SK-N-SH (cell line): Measurements from ENCODE around the gene RNU4-1. TPM values are rescaled to one million over a fixed set of nuclear protein-coding genes. Genes with fewer than 3 reads are reported as not detected.

Source experiments
- CTCF ChIA-PET: fragments of 300-600, 350-600 bp; formaldehyde crosslinking; extraction: SDS; loops from one replicate; lab custom pipeline; 2021; lab: Yijun Ruan, JAX
- POLR2A ChIA-PET: fragments of 350-600 bp; sonication (Branson Sonifier 250); formaldehyde crosslinking; extraction: SDS; loops from one replicate; lab custom pipeline; 2020; ENCODE audit warnings: antibody characterized with exemption, inconsistent platforms; lab: Yijun Ruan, JAX
- DNase-seq: peaks from one replicate; pipeline ENCODE4 v3.0.0; 2012
- H2AFZ ChIP-seq: fragments of 200-600 bp; sonication (generic); 2 replicates; pipeline ENCODE4 v1.8.1; 2016; ENCODE audit warnings: antibody characterized with exemption, mild to moderate bottlenecking, low read depth
- H3F3A ChIP-seq: fragments of 200-600 bp; sonication (generic); replicated peaks from 2 replicates; pipeline ENCODE3; 2016; ENCODE audit warnings: antibody characterized with exemption, mild to moderate bottlenecking; ENCODE audit not compliant: insufficient read depth
- H3K27ac ChIP-seq, 2 experiments: fragments of 200-500 bp in 1 of 2; fragments of 200-600 bp in 1 of 2; sonication (Bioruptor generic) in 1 of 2; sonication (generic), shearing (Covaris generic) in 1 of 2; 2 replicates each; pipeline versions ENCODE4 v1.5.1 to v1.6.1; 2014 to 2016; ENCODE audit warnings: low read depth in 2 of 2, inconsistent platforms in 1 of 2, low read length in 1 of 2, mild to moderate bottlenecking in 1 of 2, mixed read lengths in 1 of 2
- H3K27me3 ChIP-seq: fragments of 200-600 bp; sonication (generic), shearing (Covaris generic); 2 replicates; pipeline ENCODE4 v1.6.1; 2016; ENCODE audit warnings: mixed run types; ENCODE audit not compliant: insufficient read depth
- H3K36me3 ChIP-seq, 2 experiments: fragments of 200-500 bp in 1 of 2; fragments of 200-600 bp in 1 of 2; sonication (Bioruptor generic) in 1 of 2; sonication (generic) in 1 of 2; replicated peaks in 1 of 2; 2 replicates each; pipeline versions ENCODE3 to v1.5.1; 2014 to 2016; ENCODE audit warnings: low read length in 1 of 2, mild to moderate bottlenecking in 1 of 2; ENCODE audit not compliant: insufficient read depth in 2 of 2, control insufficient read depth in 1 of 2
- H3K4me1 ChIP-seq, 2 experiments: fragments of 200-500 bp in 1 of 2; fragments of 200-600 bp in 1 of 2; sonication (Bioruptor generic) in 1 of 2; sonication (generic), shearing (Covaris generic) in 1 of 2; 2 replicates each; pipeline versions ENCODE4 v1.5.1 to v1.6.1; 2014 to 2016; ENCODE audit warnings: low read depth in 1 of 2, low read length in 1 of 2, mixed run types in 1 of 2; ENCODE audit not compliant: insufficient read depth in 2 of 2, control insufficient read depth in 1 of 2
- H3K4me2 ChIP-seq: fragments of 200-600 bp; sonication (generic), shearing (Covaris generic); 2 replicates; pipeline ENCODE4 v1.6.1; 2017; ENCODE audit warnings: mixed run types
- H3K4me3 ChIP-seq, 2 experiments: fragments of 200-500 bp in 1 of 2; fragments of 200-600 bp in 1 of 2; sonication (Bioruptor generic) in 1 of 2; sonication (generic), shearing (Covaris generic) in 1 of 2; 2 replicates each; pipeline versions ENCODE4 v1.5.1 to v1.8.1; 2014 to 2016; ENCODE audit warnings: low read depth in 2 of 2, inconsistent platforms in 1 of 2, low read length in 1 of 2, mild to moderate bottlenecking in 1 of 2, mixed read lengths in 1 of 2, moderate library complexity in 1 of 2
- H3K79me2 ChIP-seq: fragments of 200-600 bp; sonication (generic); 2 replicates; pipeline ENCODE4 v1.8.1; 2017; ENCODE audit warnings: mild to moderate bottlenecking; ENCODE audit not compliant: insufficient read depth
- H3K9ac ChIP-seq: fragments of 200-600 bp; sonication (generic); 2 replicates; pipeline ENCODE4 v1.6.1; 2017; ENCODE audit warnings: mixed run types
- H3K9me2 ChIP-seq: fragments of 200-600 bp; sonication (generic); 2 replicates; pipeline ENCODE4 v1.6.1; 2017; ENCODE audit warnings: mixed run types
- H3K9me3 ChIP-seq: fragments of 200-600 bp; sonication (generic); 2 replicates; pipeline ENCODE4 v1.6.1; 2017; ENCODE audit warnings: mixed run types, mild to moderate bottlenecking, moderate library complexity
- H4K20me1 ChIP-seq: fragments of 200-600 bp; sonication (generic); 2 replicates; pipeline ENCODE4 v1.6.1; 2017; ENCODE audit warnings: mild to moderate bottlenecking, mixed run types; ENCODE audit not compliant: insufficient read depth
- ELF1 ChIP-seq: IDR thresholded peaks from 2 replicates; pipeline ENCODE4 v1.4.0; 2012
- EZH2phosphoT487 ChIP-seq: fragments of 200-600 bp; sonication (generic); IDR thresholded peaks from 2 replicates; pipeline ENCODE4 v1.6.1; 2017; ENCODE audit warnings: low read depth, mixed run types, mild to moderate bottlenecking, antibody characterized with exemption, moderate library complexity, borderline replicate concordance
- FOXM1 ChIP-seq: IDR thresholded peaks from 2 replicates; pipeline ENCODE4 v1.4.0; 2012; ENCODE audit warnings: low read depth, mild to moderate bottlenecking
- GABPA ChIP-seq: IDR thresholded peaks from 2 replicates; pipeline ENCODE4 v1.4.0; 2012; ENCODE audit warnings: low read depth, mild to moderate bottlenecking
- NRF1 ChIP-seq: IDR thresholded peaks from 2 replicates; pipeline ENCODE4 v1.6.1; 2012; ENCODE audit warnings: low read depth, mild to moderate bottlenecking, low read length
- RAD21 ChIP-seq: IDR thresholded peaks from 2 replicates; pipeline ENCODE4 v1.6.1; 2012; ENCODE audit warnings: mild to moderate bottlenecking, low read length
- RXRA ChIP-seq: IDR thresholded peaks from 2 replicates; pipeline ENCODE4 v1.4.0; 2012; ENCODE audit warnings: low read depth, mild to moderate bottlenecking, borderline replicate concordance
- SMC3 ChIP-seq: IDR thresholded peaks from 2 replicates; pipeline ENCODE4 v1.6.1; 2012; ENCODE audit warnings: low read depth, low read length, improper control_type of control experiment
- TAF1 ChIP-seq: IDR thresholded peaks from 2 replicates; pipeline ENCODE4 v1.6.1; 2012; ENCODE audit warnings: low read depth, mild to moderate bottlenecking, low read length, moderate library complexity, borderline replicate concordance
- TCF12 ChIP-seq: IDR thresholded peaks from 2 replicates; pipeline ENCODE4 v1.4.0; 2012
- YY1 ChIP-seq: IDR thresholded peaks from 2 replicates; pipeline ENCODE4 v1.4.0; 2012; ENCODE audit warnings: low read depth, mild to moderate bottlenecking
- WGBS: methylation state at CpG from one replicate; pipeline ENCODE4 v1.1.6; 2017; ENCODE audit warnings: low lambda C conversion rate; 5-methylcytosine and 5-hydroxymethylcytosine counted together
- polyA plus RNA-seq, 3 experiments: library from polyadenylated mRNA; depleted of rRNA; stranded (reverse); fragments of >200 nt; gene quantifications; 2 replicates each; pipeline ENCODE4 v1.2.3, GENCODE V29; 2012
- TF ChIP-seq, protein P1 (sequence below): fragments of 150-350 bp; IDR thresholded peaks from 2 replicates; pipeline ENCODE4 v1.6.1; 2017; ENCODE audit warnings: antibody characterized with exemption, low read length, low read depth, borderline replicate concordance
- TF ChIP-seq, protein P2 (sequence below): fragments of 200-600 bp; sonication (generic); IDR thresholded peaks from 2 replicates; pipeline ENCODE4 v1.6.1; 2017; ENCODE audit warnings: antibody characterized with exemption, mild to moderate bottlenecking, moderate library complexity
- TF ChIP-seq, protein P3 (sequence below): IDR thresholded peaks from 2 replicates; pipeline ENCODE4; 2012
- TF ChIP-seq, protein P4 (sequence below): fragments of 150-350 bp; IDR thresholded peaks from 2 replicates; pipeline ENCODE4 v1.6.1; 2016; ENCODE audit warnings: mild to moderate bottlenecking, low read depth, low read length
- TF ChIP-seq, protein P5 (sequence below): IDR thresholded peaks from 2 replicates; pipeline ENCODE4 v1.4.0; 2012; ENCODE audit warnings: low read depth, borderline replicate concordance

RNU4-1 gene
- polyA plus RNA-seq, 1 of the 3 experiments (the other 2 are of a cell fraction) = not detected

DNA sequence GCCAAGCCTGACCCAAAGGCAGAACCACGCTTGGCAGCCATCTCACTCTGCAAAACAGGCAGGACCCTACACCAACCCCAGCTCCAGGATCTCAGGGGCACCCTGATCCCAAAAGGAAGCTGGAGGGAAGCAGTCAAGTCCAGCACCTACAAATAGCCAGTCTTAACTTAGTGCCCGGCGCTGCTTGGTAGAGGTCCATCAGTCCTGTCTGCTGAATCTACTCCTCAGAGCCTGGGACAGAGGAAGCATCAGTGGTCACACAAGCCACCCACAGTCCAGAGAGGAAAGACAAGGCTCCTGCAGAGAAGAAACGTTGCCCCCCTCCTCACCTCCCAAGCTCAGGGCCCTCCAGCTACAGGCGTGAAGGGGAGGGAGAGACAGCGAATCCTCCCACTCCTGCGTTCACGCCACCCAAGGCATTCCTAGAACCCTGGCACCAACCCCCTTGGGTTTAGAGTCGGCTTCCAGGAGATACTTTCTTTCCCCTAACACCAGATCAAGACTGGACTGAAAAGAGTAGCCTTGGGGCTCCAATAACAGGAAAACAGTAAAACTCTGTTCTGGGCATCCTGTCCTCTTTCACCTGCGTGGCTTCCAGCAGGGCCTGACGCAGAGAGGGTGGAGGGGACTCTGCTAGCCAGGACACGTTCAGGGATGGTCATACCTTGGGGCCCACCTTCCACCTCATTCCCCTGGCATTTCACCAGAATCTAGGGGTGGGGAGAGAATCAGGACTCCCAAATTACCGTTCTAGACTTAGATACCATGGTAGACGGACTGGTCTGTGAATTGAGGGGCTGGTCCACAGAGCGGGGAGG lies 28.7 kb downstream of the RNU4-1 start:
- Histone ChIP-seq H3K9ac (peak overlapping the region; percentile 92), H2AFZ (no peak overlapping the region), H3K4me1 (peaks cover 22 to 33% of the 10 kb centered on the region in 2 experiments; a peak in 3 of 4 replicates), H4K20me1 (peaks cover 51% of the 10 kb centered on the region), H3K27ac (peak overlapping the region in 1 of 2 experiments; percentile 57; a peak in 2 of 4 replicates), H3K9me3 (no peaks in the 10 kb centered on the region), H3K27me3 (no peaks in the 10 kb centered on the region), H3K9me2 (no peaks in the 10 kb centered on the region), H3K79me2 (peaks cover 62% of the 10 kb centered on the region), H3K4me3 (peak overlapping the region; percentile 73 to 83), H3K4me2 (peak overlapping the region; percentile 96), H3F3A (peaks cover 14% of the 10 kb centered on the region), H3K36me3 (peaks cover 2 to 7% of the 10 kb centered on the region in 2 experiments)
- no peak for DNase-seq
- ChIA-PET CTCF (interaction anchor here (1.0 to 21.5 kb wide), 11 partner anchors 7 to 71 kb away, joined by 3 to 618 read pairs (median 15); partner anchors contain the start of genes RNU4-2 and RPLP0), POLR2A (interaction anchor here (0.6 to 6.9 kb wide), 5 partner anchors 7 to 63 kb away, joined by 3 to 53 read pairs (median 22); partner anchors contain the start of genes RNU4-1, RNU4-2 and RPLP0)
- WGBS = 48% methylated on average over 14 of the region's 15 CpGs
- no peak for TF ChIP-seq GABPA
- no peak for TF ChIP-seq ELF1
- TF ChIP-seq YY1 = no peak
- TF ChIP-seq, protein P1, sequence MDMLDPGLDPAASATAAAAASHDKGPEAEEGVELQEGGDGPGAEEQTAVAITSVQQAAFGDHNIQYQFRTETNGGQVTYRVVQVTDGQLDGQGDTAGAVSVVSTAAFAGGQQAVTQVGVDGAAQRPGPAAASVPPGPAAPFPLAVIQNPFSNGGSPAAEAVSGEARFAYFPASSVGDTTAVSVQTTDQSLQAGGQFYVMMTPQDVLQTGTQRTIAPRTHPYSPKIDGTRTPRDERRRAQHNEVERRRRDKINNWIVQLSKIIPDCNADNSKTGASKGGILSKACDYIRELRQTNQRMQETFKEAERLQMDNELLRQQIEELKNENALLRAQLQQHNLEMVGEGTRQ = no peak
- TF ChIP-seq, protein P2, sequence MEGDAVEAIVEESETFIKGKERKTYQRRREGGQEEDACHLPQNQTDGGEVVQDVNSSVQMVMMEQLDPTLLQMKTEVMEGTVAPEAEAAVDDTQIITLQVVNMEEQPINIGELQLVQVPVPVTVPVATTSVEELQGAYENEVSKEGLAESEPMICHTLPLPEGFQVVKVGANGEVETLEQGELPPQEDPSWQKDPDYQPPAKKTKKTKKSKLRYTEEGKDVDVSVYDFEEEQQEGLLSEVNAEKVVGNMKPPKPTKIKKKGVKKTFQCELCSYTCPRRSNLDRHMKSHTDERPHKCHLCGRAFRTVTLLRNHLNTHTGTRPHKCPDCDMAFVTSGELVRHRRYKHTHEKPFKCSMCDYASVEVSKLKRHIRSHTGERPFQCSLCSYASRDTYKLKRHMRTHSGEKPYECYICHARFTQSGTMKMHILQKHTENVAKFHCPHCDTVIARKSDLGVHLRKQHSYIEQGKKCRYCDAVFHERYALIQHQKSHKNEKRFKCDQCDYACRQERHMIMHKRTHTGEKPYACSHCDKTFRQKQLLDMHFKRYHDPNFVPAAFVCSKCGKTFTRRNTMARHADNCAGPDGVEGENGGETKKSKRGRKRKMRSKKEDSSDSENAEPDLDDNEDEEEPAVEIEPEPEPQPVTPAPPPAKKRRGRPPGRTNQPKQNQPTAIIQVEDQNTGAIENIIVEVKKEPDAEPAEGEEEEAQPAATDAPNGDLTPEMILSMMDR = no peak
- TF ChIP-seq FOXM1 = no peak
- no peak for TF ChIP-seq TCF12
- TF ChIP-seq EZH2phosphoT487 = no peak
- TF ChIP-seq, protein P3, sequence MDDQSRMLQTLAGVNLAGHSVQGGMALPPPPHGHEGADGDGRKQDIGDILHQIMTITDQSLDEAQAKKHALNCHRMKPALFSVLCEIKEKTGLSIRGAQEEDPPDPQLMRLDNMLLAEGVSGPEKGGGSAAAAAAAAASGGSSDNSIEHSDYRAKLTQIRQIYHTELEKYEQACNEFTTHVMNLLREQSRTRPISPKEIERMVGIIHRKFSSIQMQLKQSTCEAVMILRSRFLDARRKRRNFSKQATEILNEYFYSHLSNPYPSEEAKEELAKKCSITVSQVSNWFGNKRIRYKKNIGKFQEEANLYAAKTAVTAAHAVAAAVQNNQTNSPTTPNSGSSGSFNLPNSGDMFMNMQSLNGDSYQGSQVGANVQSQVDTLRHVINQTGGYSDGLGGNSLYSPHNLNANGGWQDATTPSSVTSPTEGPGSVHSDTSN = no peak
- TF ChIP-seq NRF1 = no peak
- TF ChIP-seq RAD21 = no peak
- TF ChIP-seq, protein P4, sequence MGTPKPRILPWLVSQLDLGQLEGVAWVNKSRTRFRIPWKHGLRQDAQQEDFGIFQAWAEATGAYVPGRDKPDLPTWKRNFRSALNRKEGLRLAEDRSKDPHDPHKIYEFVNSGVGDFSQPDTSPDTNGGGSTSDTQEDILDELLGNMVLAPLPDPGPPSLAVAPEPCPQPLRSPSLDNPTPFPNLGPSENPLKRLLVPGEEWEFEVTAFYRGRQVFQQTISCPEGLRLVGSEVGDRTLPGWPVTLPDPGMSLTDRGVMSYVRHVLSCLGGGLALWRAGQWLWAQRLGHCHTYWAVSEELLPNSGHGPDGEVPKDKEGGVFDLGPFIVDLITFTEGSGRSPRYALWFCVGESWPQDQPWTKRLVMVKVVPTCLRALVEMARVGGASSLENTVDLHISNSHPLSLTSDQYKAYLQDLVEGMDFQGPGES = no peak
- TF ChIP-seq, protein P5, sequence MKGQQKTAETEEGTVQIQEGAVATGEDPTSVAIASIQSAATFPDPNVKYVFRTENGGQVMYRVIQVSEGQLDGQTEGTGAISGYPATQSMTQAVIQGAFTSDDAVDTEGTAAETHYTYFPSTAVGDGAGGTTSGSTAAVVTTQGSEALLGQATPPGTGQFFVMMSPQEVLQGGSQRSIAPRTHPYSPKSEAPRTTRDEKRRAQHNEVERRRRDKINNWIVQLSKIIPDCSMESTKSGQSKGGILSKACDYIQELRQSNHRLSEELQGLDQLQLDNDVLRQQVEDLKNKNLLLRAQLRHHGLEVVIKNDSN = no peak
- TF ChIP-seq TAF1 = no peak
- no peak for TF ChIP-seq RXRA
- TF ChIP-seq SMC3 = no peak
